ENCODE measurements around the gene ARHGAP6.

DNA sequence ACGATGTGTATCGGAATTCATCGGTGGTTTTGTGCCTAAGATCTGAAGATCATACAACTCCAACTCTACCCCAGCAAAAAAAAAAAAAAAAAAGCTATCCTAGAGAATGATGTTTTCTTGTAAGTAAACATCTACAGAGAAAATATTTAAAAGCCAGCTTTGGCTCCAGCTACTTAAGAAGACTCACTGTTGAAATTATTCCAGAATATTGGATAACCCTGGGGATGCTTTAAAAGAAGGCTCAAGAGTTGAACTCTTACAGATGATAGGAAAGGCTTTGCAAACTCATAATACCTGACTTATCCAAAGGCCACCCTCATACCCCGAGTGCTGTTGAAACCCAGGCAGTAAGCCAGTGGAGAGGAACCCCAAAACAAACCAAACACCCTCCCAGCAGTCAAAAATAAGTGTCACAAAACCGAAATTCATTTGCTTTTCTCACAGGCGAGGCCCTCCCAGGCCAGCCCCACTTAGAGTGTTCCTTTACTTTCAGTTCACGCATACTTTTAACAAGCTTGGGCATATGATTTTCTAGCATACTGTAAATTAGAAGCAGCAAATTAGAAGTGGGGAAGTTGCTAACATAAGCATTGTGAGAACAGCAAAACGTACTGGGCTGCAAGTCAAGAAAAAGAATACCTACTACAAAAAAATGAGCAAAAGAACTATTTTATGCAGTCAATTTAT, 375.2 kb downstream of the ARHGAP6 start:
- TF ChIP-seq, protein P1, sequence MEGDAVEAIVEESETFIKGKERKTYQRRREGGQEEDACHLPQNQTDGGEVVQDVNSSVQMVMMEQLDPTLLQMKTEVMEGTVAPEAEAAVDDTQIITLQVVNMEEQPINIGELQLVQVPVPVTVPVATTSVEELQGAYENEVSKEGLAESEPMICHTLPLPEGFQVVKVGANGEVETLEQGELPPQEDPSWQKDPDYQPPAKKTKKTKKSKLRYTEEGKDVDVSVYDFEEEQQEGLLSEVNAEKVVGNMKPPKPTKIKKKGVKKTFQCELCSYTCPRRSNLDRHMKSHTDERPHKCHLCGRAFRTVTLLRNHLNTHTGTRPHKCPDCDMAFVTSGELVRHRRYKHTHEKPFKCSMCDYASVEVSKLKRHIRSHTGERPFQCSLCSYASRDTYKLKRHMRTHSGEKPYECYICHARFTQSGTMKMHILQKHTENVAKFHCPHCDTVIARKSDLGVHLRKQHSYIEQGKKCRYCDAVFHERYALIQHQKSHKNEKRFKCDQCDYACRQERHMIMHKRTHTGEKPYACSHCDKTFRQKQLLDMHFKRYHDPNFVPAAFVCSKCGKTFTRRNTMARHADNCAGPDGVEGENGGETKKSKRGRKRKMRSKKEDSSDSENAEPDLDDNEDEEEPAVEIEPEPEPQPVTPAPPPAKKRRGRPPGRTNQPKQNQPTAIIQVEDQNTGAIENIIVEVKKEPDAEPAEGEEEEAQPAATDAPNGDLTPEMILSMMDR (IDR thresholded peaks at IDR 0.05; ENCODE audit: low read length) = no peak
- TF ChIP-seq EZH2phosphoT487 (IDR thresholded peaks at IDR 0.05; ENCODE audit: low read length) (no peak), EZH2 (optimal IDR thresholded peaks at IDR 0.05; ENCODE audit: low read depth, low read length) (no peak)
